Limb (tissue), 2 donors: ENCODE measurements around the gene EIF4E1B.

Experiments
- DNase-seq, 2 donors: peaks; one replicate each; pipeline ENCODE4 v3.0.0-alpha.2; 2016; ENCODE audit errors: extremely low spot score in 2 of 2

The EIF4E1B gene

GRCh38 chr5:176690911-176691310 lies 60.4 kb downstream of the EIF4E1B start:
- no peak for DNase-seq

GRCh38 chr5:176691524-176691923 lies 61.0 kb downstream of the EIF4E1B start:
- no peak for DNase-seq

- DNase-seq = no peak
Observed at GRCh38 chr5:176692326-176692725, 61.9 kb downstream of the EIF4E1B start.

GRCh38 chr5:176692839-176693476 lies 62.5 kb downstream of the EIF4E1B start:
- DNase-seq = no peak

GRCh38 chr5:176693477-176693851 lies 63.0 kb downstream of the EIF4E1B start:
- no peak for DNase-seq

DNA sequence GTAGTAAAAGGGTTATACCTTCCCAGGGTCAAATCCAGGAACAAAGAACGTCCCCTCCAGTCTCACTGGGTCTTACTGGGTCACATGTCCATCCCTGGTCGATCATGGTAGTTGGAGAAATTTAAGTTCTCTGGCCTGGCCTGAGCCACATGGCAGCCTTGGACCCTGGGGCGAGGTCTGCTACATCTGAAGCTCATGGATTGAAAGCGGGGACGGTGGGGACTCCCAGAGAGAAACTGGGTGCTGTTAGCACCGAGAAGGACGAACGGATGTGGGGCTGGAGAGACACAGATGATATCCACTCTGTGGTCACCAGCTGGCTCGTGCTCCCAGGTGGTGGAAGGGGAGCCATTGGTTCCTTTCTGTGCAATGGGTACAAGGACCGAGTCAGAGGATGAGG lies 63.7 kb downstream of the EIF4E1B start:
- DNase-seq = no peak

GRCh38 chr5:176694631-176695030 lies 64.2 kb downstream of the EIF4E1B start:
- no peak for DNase-seq

DNA sequence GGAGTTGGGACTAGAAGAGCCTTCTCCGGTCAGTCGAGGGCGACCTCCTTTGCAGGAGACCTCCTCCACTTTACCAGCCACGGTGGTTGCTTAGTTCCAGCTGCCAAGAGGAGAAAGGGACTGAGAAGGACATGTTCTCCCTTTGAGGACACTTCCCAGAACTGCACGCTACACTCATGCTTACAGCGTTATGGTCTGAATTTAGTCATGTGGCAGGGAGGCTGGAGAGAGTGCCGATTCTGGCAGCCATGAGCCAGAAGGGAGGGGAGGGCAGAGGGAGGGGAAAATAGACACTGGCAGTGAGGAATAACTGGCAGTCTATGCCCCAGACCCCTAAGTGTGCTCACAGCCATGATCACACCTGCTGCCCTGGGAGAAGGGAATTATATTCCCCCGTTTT lies 64.6 kb downstream of the EIF4E1B start:
- no peak for DNase-seq
